ENCODE data around the gene TSR3. TPM values are rescaled to one million over a fixed set of nuclear protein-coding genes. Genes with fewer than 3 reads are reported as not detected.

The TSR3 gene
- total and polyA plus RNA-seq, 8 donors: 22.2 to 40.9 (median 30.2) TPM

DNA sequence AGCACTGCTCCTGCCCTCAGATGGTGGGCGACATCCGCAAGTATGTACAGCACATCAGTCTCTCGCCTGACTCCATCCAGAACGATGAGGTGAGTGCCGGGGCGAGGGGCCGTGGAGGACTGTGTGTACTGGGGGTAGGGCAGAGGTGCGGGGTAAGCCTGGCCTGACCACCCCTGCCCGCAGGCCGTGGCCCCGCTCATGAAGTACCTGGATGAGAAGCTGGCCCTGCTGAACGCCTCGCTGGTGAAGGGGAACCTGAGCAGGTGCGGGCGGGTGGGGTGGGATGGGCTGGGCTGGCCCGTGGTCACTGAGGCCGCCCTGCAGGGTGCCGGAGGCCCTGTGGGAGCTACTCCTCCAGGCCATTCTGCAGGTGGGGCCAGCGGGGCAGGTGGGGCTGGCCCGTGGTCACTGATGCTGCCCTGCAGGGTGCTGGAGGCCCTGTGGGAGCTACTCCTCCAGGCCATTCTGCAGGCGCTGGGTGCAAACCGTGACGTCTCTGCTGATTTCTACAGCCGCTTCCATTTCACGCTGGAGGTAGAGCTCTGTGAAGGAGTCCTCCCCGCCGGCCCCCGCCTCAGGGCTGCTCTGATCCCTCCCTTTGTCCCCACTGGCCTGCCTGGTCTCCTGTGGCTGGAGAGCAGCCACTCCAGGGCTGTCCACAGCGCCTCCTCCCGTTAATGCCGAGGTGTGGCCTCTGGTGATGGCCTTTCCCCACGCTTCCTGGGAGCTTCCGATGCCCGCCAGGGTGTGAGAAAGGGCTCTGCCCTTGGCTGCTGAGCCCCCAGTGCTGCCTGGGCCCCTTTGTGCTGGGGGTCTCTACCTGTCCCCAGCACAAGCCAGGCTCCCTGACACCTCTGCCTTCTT, 5.0 kb downstream of the TSR3 start:
- intact Hi-C loops (cut with DNase I): no loop called here
- no peak for FAIRE-seq

DNA sequence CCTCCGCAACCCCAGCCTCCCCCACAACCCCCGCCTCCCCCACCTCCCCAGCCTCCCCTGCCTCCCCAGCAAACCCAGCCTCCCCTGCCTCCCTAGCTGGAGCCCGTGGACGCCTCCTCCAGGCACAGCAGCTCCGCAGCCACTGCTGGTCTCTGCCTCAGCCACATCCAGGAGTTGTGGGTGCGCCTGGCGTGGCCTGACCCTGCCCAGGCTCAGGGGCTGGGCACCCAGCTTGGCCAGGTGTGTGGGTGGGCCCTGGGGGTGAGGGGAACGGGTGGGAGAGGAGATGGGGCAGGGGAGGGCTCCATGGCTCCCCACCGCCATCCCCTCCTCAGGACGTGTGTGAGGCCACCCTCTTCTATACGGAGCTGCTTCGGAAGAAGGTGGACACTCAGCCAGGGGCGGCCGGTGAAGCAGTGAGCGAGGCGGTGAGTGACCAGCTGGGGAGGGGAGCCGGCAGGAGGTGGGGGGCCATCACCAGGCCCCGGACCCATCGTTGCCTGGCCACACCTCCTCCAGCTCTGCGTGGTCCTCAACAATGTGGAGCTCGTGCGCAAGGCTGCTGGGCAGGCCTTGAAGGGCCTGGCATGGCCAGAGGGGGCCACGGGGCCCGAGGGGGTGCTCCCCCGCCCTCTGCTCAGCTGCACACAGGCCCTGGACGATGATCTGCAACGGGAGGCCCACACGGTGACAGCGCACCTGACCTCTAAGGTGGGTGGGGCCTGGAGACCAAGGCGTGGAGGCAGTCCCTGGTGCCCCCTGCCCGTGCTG, 5.8 kb downstream of the TSR3 start:
- WGBS, 2 donors: 73 to 77% methylated on average over 31 of the region's 31 CpGs
- intact Hi-C loops (cut with DNase I): no loop called here
- FAIRE-seq (no peak), ATAC-seq (no peak), DNase-seq (peak in 4 of 6 donors; percentile 5 to 78 (median 28))
- Histone ChIP-seq H3K27me3 (no peaks in the 10 kb centered on the region), H3K4me1 (peaks cover 8 to 12% (median 8%) of the 10 kb centered on the region in 3 donors), H3K4me3 (no peak overlapping the region), H3K27ac (no peak overlapping the region), H3K9me3 (no peaks in the 10 kb centered on the region), H3K36me3 (peaks cover 0 to 13% (median 0%) of the 10 kb centered on the region in 3 donors)
- TF ChIP-seq, protein P1, sequence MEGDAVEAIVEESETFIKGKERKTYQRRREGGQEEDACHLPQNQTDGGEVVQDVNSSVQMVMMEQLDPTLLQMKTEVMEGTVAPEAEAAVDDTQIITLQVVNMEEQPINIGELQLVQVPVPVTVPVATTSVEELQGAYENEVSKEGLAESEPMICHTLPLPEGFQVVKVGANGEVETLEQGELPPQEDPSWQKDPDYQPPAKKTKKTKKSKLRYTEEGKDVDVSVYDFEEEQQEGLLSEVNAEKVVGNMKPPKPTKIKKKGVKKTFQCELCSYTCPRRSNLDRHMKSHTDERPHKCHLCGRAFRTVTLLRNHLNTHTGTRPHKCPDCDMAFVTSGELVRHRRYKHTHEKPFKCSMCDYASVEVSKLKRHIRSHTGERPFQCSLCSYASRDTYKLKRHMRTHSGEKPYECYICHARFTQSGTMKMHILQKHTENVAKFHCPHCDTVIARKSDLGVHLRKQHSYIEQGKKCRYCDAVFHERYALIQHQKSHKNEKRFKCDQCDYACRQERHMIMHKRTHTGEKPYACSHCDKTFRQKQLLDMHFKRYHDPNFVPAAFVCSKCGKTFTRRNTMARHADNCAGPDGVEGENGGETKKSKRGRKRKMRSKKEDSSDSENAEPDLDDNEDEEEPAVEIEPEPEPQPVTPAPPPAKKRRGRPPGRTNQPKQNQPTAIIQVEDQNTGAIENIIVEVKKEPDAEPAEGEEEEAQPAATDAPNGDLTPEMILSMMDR (IDR thresholded peaks at IDR 0.05): no peak

More for the DNA sequence above, 5.0 kb downstream of the TSR3 start:
- DNase-seq (peak in 3 of 6 donors; percentile 14 to 77 (median 30)), ATAC-seq (no peak)
- TF ChIP-seq, protein P1 (IDR thresholded peaks at IDR 0.05): no peak
- WGBS, 2 donors: 58 to 69% methylated on average over 33 to 34 of the region's 34 CpGs
- Histone ChIP-seq H3K4me3 (no peak overlapping the region), H3K4me1 (peaks cover 8 to 16% (median 10%) of the 10 kb centered on the region in 3 donors), H3K27me3 (no peaks in the 10 kb centered on the region), H3K27ac (no peak overlapping the region), H3K36me3 (peaks cover 0 to 13% (median 0%) of the 10 kb centered on the region in 3 donors), H3K9me3 (no peaks in the 10 kb centered on the region)

DNA sequence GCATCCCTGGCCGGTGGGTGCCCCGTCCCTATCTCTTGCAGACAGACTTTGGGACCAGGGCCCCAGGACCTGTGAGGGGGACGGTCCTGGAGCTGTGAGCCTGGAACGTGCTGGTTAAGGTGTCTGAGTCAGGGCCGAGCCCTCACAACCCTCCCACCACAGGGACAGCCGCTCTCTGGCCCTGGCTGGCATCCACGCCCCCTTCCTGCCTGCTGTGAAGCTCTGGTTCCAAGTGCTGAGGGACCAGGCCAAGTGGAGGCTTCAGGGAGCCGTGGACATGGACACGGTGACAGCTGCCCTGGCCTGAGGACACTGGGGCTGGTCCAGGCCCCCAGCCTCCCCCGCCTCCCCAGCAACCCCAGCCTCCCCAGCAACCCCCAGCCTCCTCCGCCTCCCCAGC, 6.6 kb downstream of the TSR3 start:
- peak in 4 of 6 donors; percentile 5 to 77 (median 25) for DNase-seq
- FAIRE-seq: no peak
- Histone ChIP-seq H3K4me1 (peaks cover 4 to 5% (median 5%) of the 10 kb centered on the region in 3 donors), H3K4me3 (no peak overlapping the region), H3K27ac (no peak overlapping the region), H3K36me3 (peaks cover 0 to 12% (median 0%) of the 10 kb centered on the region in 3 donors), H3K27me3 (no peaks in the 10 kb centered on the region), H3K9me3 (no peaks in the 10 kb centered on the region)
- TF ChIP-seq, protein P1 (IDR thresholded peaks at IDR 0.05): no peak
- 81 to 88% methylated on average over 9 to 11 of the region's 11 CpGs for WGBS, 2 donors
- intact Hi-C loops (cut with DNase I): no loop called here
- ATAC-seq: no peak

DNA sequence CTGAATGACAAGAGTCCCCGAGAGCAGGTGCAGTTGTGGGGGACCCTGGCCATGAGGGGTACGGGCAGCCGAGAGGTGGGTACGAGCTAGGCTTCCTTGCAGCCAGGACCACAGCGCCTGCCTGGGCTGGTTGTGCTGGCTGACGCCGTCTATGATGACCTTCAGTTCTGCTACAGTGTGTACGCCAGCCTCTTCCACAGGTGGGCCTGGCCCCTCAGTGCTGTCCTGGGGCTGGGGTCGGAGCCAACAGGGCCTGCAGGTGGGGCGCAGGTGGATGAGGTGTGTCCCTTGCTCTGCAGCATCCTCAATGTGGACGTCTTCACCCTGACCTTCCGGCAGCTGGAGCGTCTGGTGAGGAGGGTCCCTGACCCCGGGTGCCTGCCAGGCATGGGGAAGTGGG, 7.2 kb downstream of the TSR3 start:
- ATAC-seq (no peak), FAIRE-seq (no peak), DNase-seq (peak in 2 of 6 donors; percentile 23 to 36)
- WGBS, 2 donors: 81 to 87% methylated on average over 14 of the region's 14 CpGs
- Histone ChIP-seq H3K4me3 (no peak overlapping the region), H3K27me3 (no peaks in the 10 kb centered on the region), H3K4me1 (peaks cover 4 to 5% (median 5%) of the 10 kb centered on the region in 3 donors), H3K9me3 (no peaks in the 10 kb centered on the region), H3K27ac (no peak overlapping the region), H3K36me3 (peaks cover 0 to 6% (median 0%) of the 10 kb centered on the region in 3 donors)
- intact Hi-C loops (cut with DNase I): no loop called here
- TF ChIP-seq, protein P1 (IDR thresholded peaks at IDR 0.05): no peak

Measured in pancreas (tissue), 10 donors.